GM21717 (cell line): ENCODE results near the gene GRIN3B.
A peak's percentile ranks its signal among the peaks of the same experiment; 100 is the strongest.
"Not testable (repeated sequence)": the region's sequence is repeated elsewhere in the genome, so short reads cannot be mapped to it uniquely, and the experiment has no call there.

Source experiments
- ATAC-seq: cut with Tn5 transposase; IDR thresholded peaks from one replicate; pipeline ENCODE4 v1.9.1; 2021; ENCODE audit warnings: mild to moderate bottlenecking, moderate library complexity; ENCODE audit not compliant: unreplicated experiment

GRIN3B gene

GRCh38 chr19:1018393-1018792 lies 18.2 kb downstream of the GRIN3B start:
- ATAC-seq, result no peak

- no peak for ATAC-seq
Measured at GRCh38 chr19:1018932-1019615, 18.9 kb downstream of the GRIN3B start.

DNA sequence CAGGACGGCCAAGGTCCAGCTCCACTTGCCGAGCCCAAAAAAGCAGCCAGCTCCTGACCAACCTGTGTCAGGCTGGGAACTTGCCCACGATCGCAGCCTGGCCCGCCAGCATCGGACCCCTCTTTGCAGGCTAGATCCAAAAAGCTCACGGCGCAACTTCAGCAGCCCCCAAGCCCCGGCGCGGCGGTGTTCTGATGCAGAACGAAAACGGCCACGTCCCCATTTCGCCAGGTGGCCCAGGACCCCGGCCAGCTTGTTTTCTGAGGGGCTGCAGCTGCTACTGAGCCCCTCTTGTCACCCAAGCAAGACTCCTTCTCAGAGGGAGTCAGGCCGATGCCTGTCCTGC lies 19.4 kb downstream of the GRIN3B start:
- no peak for ATAC-seq

DNA sequence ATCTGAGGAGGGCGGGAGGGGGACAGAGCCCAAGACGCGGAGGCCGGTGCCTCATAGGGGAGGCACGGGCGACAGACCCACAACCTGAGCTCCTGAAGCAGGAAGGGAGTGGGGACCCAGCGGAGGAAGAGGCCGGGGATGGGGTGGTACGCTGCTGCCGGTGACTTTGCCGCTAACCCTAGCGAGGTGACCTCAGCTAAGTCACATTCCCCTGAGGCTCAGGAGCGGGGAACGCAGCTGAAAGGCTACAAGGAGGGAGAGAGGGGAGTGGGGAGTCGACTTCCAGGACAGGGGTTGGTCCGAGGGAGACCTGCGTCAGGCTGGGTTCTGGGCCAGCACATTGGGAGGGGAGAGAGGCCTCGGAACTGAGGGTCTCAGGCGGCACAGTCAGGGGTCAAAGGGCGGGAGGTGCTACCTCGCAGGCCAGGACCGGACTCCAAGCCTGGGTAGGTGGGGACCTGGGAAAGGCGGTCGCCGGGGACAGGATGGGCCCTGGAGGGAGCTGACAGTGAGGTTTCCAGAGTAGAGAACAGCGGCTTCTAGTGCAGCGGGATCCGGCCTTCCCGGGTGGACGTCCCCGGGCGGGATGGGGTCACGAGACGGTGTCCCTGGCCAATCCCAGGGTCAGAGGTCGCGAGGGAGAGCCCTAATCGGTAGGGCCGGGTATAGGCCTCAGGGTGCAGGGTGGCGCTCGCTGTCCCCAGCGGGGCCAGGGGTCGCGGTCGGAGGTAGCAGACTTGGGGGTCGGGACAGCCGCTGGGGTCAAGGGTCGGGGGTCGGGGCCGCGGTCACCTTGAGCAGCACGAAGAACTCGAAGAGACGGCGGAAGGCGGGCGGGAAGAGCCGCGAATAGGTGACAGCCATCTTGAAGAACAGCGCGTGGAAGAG lies 20.0 kb downstream of the GRIN3B start:
- peak; percentile 2 for ATAC-seq

DNA sequence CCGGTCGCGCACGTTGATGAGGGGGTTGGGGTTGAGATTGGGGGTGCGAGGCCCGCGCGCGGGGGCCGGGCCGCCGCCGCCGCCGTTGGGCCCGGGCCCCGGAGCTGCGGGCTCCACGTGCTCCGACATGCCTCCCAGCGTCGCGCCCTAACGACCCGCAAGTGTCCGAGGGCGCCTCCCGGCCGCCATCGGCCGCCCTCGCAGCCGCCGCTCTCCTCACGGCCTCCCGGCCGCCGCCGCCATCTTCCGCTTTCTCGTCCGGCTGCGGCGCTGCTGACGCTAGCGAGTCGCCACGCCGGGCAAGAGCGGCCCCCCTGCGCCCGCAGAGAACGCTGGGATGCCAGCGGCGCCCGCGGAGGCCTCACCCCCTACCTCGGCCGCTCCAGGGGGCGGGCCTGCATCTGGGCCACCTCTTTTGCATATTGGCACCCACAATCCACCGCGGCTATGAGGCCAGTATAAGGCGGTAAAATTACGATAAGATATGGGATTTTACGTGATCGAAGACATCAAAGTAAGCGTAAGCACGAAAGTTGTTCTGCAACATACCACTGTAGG lies 20.7 kb downstream of the GRIN3B start, which contains the start of gene TMEM259:
TMEM259 (minus strand) TSS at position 256 of the 558 bp plus-strand sequence; CDS start at position 129, 127 bp downstream.
- peak; percentile 65 for ATAC-seq

GRCh38 chr19:1023883-1024188 lies 23.6 kb downstream of the GRIN3B start:
- ATAC-seq, result not testable (repeated sequence)

- ATAC-seq, result not testable (repeated sequence)
Measured at GRCh38 chr19:1025080-1025479, 24.9 kb downstream of the GRIN3B start.

DNA sequence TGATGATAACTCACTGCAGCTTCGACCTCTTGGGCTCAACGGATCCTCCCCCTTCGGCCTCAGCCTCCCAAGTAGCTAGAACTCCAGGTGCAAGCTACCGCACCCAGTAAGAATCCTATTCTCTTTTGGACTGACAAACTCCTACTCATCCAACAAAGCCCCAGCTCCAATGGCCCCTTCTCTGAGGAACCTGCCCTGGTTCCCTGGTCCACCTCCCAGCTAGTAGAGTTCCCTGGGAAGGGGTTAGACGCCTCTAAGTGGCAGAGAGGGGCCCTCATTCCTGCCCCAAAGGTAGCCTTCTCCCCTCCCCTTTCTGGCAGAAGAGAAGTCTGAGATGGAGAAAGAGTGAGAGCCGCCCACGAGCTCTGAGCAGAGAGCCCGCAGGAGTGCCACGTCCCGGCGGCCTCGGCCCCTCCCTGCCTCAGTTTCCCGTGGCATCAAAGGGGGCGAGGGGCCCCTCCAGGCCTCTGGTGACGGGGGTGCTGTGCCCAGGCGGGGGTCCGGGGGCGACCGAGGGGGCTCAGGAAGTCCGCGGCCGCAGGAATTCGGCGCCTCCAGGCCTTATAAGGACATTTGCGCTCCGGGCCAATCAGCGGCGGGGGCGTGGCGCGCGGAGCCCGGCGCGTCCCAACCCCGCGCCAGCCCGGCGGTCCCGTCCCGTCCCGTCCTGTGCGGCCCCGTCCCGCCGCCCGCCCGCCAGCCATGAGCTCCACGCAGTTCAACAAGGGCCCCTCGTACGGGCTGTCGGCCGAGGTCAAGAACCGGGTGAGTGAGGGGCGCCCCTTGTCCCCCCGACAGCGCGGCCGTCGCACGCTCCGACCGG lies 26.0 kb downstream of the GRIN3B start, which contains the start of gene CNN2:
CNN2 (plus strand) TSS at position 649 of the 823 bp plus-strand sequence; CDS start at position 703, 54 bp downstream.
- ATAC-seq, result peak; percentile 49

- ATAC-seq, result no peak
Measured at GRCh38 chr19:1026783-1027649, 26.8 kb downstream of the GRIN3B start.

- ATAC-seq, result no peak
Measured at GRCh38 chr19:1027650-1028061, 27.4 kb downstream of the GRIN3B start.

- no peak for ATAC-seq
Measured at GRCh38 chr19:1028062-1028926, 28.1 kb downstream of the GRIN3B start.

GRCh38 chr19:1032264-1032867 lies 32.1 kb downstream of the GRIN3B start:
- no peak for ATAC-seq

GRCh38 chr19:1035998-1036621 lies 35.9 kb downstream of the GRIN3B start:
- ATAC-seq, result no peak

DNA sequence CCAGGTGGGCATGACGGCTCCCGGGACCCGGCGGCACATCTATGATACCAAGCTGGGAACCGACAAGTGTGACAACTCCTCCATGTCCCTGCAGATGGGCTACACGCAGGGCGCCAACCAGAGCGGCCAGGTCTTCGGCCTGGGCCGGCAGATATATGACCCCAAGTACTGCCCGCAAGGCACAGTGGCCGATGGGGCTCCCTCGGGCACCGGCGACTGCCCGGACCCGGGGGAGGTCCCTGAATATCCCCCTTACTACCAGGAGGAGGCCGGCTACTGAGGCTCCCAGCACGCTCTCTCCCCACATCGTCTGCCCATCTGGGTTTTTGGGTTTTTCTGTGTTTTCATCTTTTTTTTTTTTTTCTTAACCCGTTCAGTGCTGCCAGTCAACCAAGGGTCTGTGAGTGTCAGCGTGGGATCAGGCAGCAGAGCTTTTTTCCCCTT lies 37.4 kb downstream of the GRIN3B start:
- no peak for ATAC-seq

DNA sequence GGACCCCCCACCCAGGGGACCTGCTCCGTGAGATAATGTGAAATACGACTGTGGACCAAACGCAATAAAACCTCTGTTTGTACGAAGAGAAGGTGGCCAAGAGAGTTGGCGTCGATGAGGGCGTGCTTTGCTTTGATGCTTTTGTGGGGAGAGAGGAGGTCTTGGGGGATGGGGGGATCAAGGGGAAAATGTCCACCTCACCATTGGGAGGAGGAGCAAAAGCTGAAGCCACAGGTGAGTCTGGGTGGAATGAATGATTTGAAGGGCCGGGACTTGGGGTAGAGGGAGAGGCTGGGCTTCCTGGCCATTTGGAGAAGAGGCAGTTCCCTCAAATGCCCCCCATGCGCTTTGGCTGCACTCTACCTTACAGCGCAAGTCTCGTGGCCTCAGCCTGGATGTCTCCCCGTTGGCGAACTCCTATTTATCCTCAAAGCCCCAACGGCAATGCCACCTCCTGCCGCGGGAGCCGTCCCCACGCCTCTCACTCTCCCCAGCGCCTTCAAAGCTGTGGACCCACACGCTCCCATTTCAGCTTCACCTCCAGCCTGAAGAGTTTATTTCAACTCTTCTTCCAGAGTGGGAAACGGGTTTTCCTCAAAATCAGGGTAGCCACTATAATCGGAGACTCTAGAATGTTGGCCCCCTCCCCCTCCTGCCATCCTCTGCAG lies 38.9 kb downstream of the GRIN3B start:
- ATAC-seq, result no peak

DNA sequence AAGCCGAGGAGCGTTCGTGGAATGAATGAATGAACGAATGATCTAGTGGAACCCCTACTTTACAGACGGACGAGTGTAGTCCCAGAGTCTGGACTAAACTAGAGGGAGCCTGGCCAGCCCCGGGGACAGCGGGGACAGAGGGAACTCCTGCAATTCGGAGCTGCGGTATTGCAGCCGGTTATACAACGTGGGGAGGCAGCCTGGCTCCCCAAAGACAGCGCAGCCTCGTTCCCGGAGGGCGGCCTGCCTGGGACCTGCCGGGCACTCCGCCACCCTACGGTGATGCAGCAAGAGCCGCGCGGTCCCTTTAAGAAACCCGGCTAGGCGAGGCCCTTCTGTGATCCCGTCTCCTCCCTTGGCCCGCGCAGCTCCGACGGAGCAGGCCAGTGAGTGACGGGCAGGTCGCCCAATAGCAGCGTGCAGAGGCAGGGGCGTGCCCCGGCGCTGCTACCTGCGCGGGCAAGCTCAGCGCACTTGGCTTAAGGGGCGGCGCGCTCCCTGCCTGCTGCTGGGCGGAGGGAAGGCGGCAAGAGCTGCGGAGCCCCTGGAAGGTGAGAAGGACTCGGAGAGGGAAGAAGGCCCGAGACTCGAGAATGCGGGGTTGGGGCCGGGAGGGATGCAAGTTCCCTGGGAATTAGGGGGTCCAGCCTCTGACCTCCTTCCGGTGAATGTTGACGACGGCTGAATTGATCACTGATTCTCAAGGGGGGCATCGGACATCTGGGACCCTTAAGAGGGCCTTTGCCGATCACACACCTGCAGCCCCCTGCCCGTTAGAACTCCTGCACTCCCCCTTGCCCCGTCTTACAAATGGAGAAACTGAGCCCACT lies 39.6 kb downstream of the GRIN3B start, which contains the start of gene ABCA7:
ABCA7 (plus strand) TSS at position 462 of the 830 bp plus-strand sequence. CDS start 1,255 bp downstream, outside the sequence.
- ATAC-seq, result peak; percentile 53
